ENCODE measurements around the gene ADAMTSL2.

DNA sequence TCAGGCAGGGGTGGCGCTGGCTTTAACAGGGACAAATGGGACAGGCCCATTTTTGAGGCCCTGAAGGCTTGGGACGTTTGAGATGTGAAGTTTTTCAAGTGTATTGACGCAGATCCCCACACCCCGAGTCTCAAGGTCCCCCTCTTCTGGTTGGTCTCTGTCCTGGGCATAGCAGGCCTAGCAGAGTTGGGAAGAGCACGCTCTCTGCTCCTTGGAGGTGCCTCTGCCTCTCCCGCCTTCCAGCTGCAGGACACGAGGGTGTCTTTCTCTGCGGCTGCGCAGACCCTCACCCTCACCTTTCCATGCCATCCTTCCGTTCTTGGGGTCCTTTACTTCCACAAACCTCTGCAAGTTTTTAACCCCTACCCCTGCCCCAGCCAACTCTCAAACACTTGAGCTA lies 18.6 kb downstream of the ADAMTSL2 start:
- TF ChIP-seq POLR2A (IDR thresholded peaks at IDR 0.05; ENCODE audit: low read depth) = no peak
- TF ChIP-seq EP300 (IDR thresholded peaks at IDR 0.05) = no peak
- TF ChIP-seq, protein P1, sequence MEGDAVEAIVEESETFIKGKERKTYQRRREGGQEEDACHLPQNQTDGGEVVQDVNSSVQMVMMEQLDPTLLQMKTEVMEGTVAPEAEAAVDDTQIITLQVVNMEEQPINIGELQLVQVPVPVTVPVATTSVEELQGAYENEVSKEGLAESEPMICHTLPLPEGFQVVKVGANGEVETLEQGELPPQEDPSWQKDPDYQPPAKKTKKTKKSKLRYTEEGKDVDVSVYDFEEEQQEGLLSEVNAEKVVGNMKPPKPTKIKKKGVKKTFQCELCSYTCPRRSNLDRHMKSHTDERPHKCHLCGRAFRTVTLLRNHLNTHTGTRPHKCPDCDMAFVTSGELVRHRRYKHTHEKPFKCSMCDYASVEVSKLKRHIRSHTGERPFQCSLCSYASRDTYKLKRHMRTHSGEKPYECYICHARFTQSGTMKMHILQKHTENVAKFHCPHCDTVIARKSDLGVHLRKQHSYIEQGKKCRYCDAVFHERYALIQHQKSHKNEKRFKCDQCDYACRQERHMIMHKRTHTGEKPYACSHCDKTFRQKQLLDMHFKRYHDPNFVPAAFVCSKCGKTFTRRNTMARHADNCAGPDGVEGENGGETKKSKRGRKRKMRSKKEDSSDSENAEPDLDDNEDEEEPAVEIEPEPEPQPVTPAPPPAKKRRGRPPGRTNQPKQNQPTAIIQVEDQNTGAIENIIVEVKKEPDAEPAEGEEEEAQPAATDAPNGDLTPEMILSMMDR (IDR thresholded peaks at IDR 0.05) = no peak
- no peak for TF ChIP-seq POLR2AphosphoS5 (IDR thresholded peaks at IDR 0.05)
